Neutrophil (primary cell): ENCODE data around the gene PLEKHH1.

Source experiments
- H3K27ac ChIP-seq: fragments of 200-600 bp; sonication (generic); 2 replicates; pipeline ENCODE4 v1.5.1; 2016; ENCODE audit warnings: mild to moderate bottlenecking, moderate library complexity
- H3K27me3 ChIP-seq: fragments of 200-600 bp; sonication (generic); 2 replicates; pipeline ENCODE4 v1.6.0; 2016; ENCODE audit warnings: mild to moderate bottlenecking
- H3K36me3 ChIP-seq: fragments of 200-600 bp; sonication (generic); 2 replicates; pipeline ENCODE4 v1.5.1; 2017
- H3K4me1 ChIP-seq, 2 experiments: fragments of 200-600 bp in 1 of 2; sonication (generic) in 1 of 2; 1 replicate in 1 of 2; 2 replicates in 1 of 2; pipeline versions ENCODE4 v1.5.1 to v1.6.1; 2013 to 2016; ENCODE audit warnings: low read depth in 1 of 2, low read length in 1 of 2, mild to moderate bottlenecking in 1 of 2, moderate library complexity in 1 of 2; ENCODE audit not compliant: control insufficient read depth in 1 of 2, insufficient read depth in 1 of 2
- H3K4me3 ChIP-seq, 2 experiments: fragments of 200-600 bp in 1 of 2; sonication (generic) in 1 of 2; 1 replicate in 1 of 2; 2 replicates in 1 of 2; pipeline ENCODE4 v1.5.1; 2013 to 2016; ENCODE audit warnings: low read depth in 1 of 2, low read length in 1 of 2, mild to moderate bottlenecking in 1 of 2, moderate library complexity in 1 of 2
- H3K9me3 ChIP-seq: fragments of 200-600 bp; sonication (generic); 2 replicates; pipeline ENCODE4 v1.5.1; 2016
- CTCF ChIP-seq: fragments of 200-600 bp; sonication (generic); IDR thresholded peaks from 2 replicates; pipeline ENCODE4 v1.5.1; 2016; ENCODE audit warnings: antibody characterized with exemption

The PLEKHH1 gene

DNA sequence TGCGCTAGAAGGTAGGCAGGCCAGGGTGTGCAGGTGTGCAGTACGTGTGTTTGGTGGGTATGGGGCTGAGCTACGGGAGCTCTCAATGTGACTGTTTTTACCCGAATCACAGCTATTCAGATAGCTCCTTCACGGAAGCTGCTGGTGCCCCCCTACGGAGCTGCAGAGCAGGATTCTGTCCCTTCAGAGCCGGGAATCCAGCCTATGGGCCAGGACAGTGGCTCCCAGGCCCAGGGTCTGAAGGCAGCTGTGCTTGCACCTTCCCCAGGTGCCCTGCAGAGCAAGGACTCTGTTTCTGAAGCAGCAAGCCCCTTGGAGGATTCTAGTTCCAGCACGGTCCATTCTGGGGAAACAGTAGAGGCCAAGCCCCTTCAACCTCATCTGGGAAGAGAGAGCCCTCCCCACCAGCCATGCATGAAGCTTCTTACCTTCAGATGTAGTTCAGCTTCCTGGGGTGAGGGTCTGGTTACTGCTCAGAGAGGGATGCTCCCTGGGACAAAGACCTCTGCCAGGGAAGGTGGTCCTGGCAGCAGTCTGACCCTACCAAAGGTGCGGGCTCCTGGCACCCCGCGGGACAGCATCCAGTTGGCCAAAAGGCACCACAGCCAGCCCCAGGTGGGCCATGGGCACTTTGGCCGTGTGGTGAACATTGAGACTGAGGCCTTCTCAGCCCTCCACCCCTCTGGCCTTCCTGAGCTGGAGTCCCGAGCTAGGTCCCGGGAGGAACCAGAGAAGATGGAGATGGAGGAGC, 29.1 kb downstream of the PLEKHH1 start:
- Histone ChIP-seq H3K27me3 (peaks cover 2% of the 10 kb centered on the region), H3K9me3 (no peaks in the 10 kb centered on the region), H3K4me3 (no peak overlapping the region), H3K36me3 (no peaks in the 10 kb centered on the region), H3K4me1 (no peaks in the 10 kb centered on the region), H3K27ac (no peak overlapping the region)
- no peak for TF ChIP-seq CTCF

GRCh38 chr14:67562776-67563150, 29.7 kb downstream of the PLEKHH1 start:
- no peaks in the 10 kb centered on the region for H3K9me3 ChIP-seq
- H3K4me1 ChIP-seq: no peaks in the 10 kb centered on the region
- TF ChIP-seq CTCF: no peak
- H3K4me3 ChIP-seq: no peak overlapping the region
- H3K27ac ChIP-seq: no peak overlapping the region
- H3K27me3 ChIP-seq: no peaks in the 10 kb centered on the region
- H3K36me3 ChIP-seq: no peaks in the 10 kb centered on the region

DNA sequence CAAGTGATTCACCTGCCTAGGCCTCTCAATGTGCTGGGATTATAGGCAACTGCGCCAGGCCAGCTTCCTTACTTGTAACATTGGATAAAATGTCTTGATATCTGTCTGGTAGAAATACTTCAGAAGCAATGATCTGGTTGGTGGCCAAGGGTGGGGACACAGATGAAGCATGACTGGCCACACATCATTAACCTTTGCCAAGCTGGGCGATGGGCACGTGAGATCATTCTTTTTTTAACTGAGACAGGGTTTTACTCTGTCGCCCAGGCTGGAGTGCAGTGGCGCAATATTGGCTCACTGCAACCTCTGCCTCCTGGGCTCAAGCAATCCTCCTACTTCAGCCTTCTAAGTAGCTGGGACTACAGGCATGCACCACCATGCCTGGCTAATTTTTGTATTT, 31.1 kb downstream of the PLEKHH1 start:
- Histone ChIP-seq H3K36me3 (no peaks in the 10 kb centered on the region), H3K27me3 (no peaks in the 10 kb centered on the region), H3K9me3 (no peaks in the 10 kb centered on the region), H3K4me1 (no peaks in the 10 kb centered on the region), H3K27ac (no peak overlapping the region), H3K4me3 (no peak overlapping the region)
- TF ChIP-seq CTCF: no peak

DNA sequence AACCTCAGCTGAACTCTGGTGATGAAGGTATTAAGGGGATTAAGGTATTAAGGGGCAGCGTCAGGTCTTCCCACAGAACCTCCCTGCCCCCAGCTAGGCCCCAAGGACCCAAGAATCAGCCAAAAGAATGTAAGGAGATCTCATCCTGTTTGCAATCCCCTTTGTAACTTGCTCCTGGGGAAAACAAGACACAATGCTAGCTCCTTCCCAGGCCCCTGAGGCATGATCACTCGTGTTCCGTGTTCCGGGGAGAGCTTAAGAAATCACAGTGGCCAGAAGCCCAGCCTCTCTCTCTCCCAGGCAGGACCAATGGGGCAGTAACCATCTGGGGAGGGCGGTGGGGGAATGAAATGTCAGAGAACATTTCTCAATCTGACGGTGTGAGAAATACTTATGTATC, 33.8 kb downstream of the PLEKHH1 start:
- H3K27ac ChIP-seq: no peak overlapping the region
- peaks cover 6% of the 10 kb centered on the region for H3K27me3 ChIP-seq
- H3K9me3 ChIP-seq: no peaks in the 10 kb centered on the region
- TF ChIP-seq CTCF: no peak
- H3K4me1 ChIP-seq: no peaks in the 10 kb centered on the region
- H3K36me3 ChIP-seq: no peaks in the 10 kb centered on the region
- H3K4me3 ChIP-seq: no peak overlapping the region

DNA sequence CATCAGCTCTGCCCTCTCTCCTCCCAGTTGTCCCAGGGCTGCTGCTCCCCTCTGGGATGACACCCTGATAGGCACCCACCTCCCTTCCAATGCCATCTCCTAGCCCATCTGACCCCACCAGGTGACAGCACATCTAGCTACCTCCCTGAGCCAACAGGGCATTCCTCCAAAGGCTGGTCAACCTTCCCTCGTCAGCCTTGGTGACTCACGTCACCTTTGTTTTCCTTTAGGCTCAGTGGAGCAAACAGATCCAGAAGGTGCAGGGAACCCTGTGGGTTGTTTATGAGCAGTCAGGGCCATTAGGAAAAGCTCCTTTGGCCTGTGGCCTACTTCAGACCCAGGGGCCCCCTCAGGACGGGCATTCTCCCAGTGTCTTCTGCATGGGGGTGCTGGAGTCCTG, 34.6 kb downstream of the PLEKHH1 start:
- H3K36me3 ChIP-seq: no peaks in the 10 kb centered on the region
- peaks cover 6% of the 10 kb centered on the region for H3K27me3 ChIP-seq

More for the DNA sequence above, 34.6 kb downstream of the PLEKHH1 start:
- Histone ChIP-seq H3K27ac (no peak overlapping the region), H3K9me3 (no peaks in the 10 kb centered on the region), H3K4me3 (no peak overlapping the region), H3K4me1 (no peaks in the 10 kb centered on the region)
- no peak for TF ChIP-seq CTCF
